ENCODE data around the gene SH2D1A. TPM values are rescaled to one million over a fixed set of nuclear protein-coding genes. Genes with fewer than 3 reads are reported as not detected.

The SH2D1A gene
- total RNA-seq, 6 experiments from 2014 or later: not detected

- H3K36me3 Mint-ChIP-seq (ENCODE audit: low read depth): no peaks in the 10 kb centered on the region
- no peaks in the 10 kb centered on the region for H3K9me3 Mint-ChIP-seq
- DNase-seq: no peak
- H3K27me3 Mint-ChIP-seq (ENCODE audit: insufficient read depth): no peaks in the 10 kb centered on the region
- peaks cover 6% of the 10 kb centered on the region; the same call in 1 of the 2 replicates for H3K4me1 Mint-ChIP-seq (ENCODE audit: low read depth)
- no peak overlapping the region for H3K4me3 Mint-ChIP-seq
- no peak overlapping the region for H3K27ac Mint-ChIP-seq
- no peak for TF ChIP-seq CTCF (IDR thresholded peaks at IDR 0.05)
Observed at GRCh38 chrX:124378643-124379042, 32.3 kb downstream of the SH2D1A start.

- Mint-ChIP-seq H3K27ac (no peak overlapping the region), H3K4me3 (no peak overlapping the region)
- DNase-seq: no peak
Observed at GRCh38 chrX:124383354-124383753, 37.0 kb downstream of the SH2D1A start.

GRCh38 chrX:124386401-124386800 lies 40.0 kb downstream of the SH2D1A start:
- DNase-seq: no peak
- TF ChIP-seq CTCF (IDR thresholded peaks at IDR 0.05): no peak
- Mint-ChIP-seq H3K36me3 (ENCODE audit: low read depth) (no peaks in the 10 kb centered on the region), H3K4me1 (ENCODE audit: low read depth) (peaks cover 8% of the 10 kb centered on the region; the same call in 1 of the 2 replicates), H3K27me3 (ENCODE audit: insufficient read depth) (0 out of 2 replicates have a peak, but pooled peaks cover 2% of the 10 kb centered on the region), H3K9me3 (no peaks in the 10 kb centered on the region), H3K4me3 (no peak overlapping the region), H3K27ac (no peak overlapping the region)

More at GRCh38 chrX:124383354-124383753, 37.0 kb downstream of the SH2D1A start:
- Mint-ChIP-seq H3K36me3 (ENCODE audit: low read depth) (no peaks in the 10 kb centered on the region), H3K27me3 (ENCODE audit: insufficient read depth) (0 out of 2 replicates have a peak, but pooled peaks cover 2% of the 10 kb centered on the region), H3K4me1 (ENCODE audit: low read depth) (peaks cover 8% of the 10 kb centered on the region; the same call in 1 of the 2 replicates), H3K9me3 (no peaks in the 10 kb centered on the region)
- TF ChIP-seq CTCF (IDR thresholded peaks at IDR 0.05): no peak

GRCh38 chrX:124388562-124388961 lies 42.2 kb downstream of the SH2D1A start:
- H3K9me3 Mint-ChIP-seq: no peaks in the 10 kb centered on the region
- peaks cover 3% of the 10 kb centered on the region; the same call in 1 of the 2 replicates for H3K4me1 Mint-ChIP-seq (ENCODE audit: low read depth)
- TF ChIP-seq CTCF (IDR thresholded peaks at IDR 0.05): peak; percentile 84
- no peak overlapping the region for H3K27ac Mint-ChIP-seq
- H3K4me3 Mint-ChIP-seq: no peak overlapping the region
- H3K27me3 Mint-ChIP-seq (ENCODE audit: insufficient read depth): 0 out of 2 replicates have a peak, but pooled peaks cover 2% of the 10 kb centered on the region
- DNase-seq: peak; percentile 2
- H3K36me3 Mint-ChIP-seq (ENCODE audit: low read depth): no peaks in the 10 kb centered on the region

- no peak for TF ChIP-seq CTCF (IDR thresholded peaks at IDR 0.05)
- no peak overlapping the region for H3K4me3 Mint-ChIP-seq
- no peaks in the 10 kb centered on the region for H3K27me3 Mint-ChIP-seq (ENCODE audit: insufficient read depth)
- H3K4me1 Mint-ChIP-seq (ENCODE audit: low read depth): no peaks in the 10 kb centered on the region
- no peak for DNase-seq
- no peaks in the 10 kb centered on the region for H3K9me3 Mint-ChIP-seq
- H3K36me3 Mint-ChIP-seq (ENCODE audit: low read depth): no peaks in the 10 kb centered on the region
- H3K27ac Mint-ChIP-seq: no peak overlapping the region
Observed at GRCh38 chrX:124392794-124393193, 46.4 kb downstream of the SH2D1A start.

GRCh38 chrX:124393238-124393637 lies 46.9 kb downstream of the SH2D1A start:
- H3K9me3 Mint-ChIP-seq: no peaks in the 10 kb centered on the region
- no peak for TF ChIP-seq CTCF (IDR thresholded peaks at IDR 0.05)

More at GRCh38 chrX:124393238-124393637, 46.9 kb downstream of the SH2D1A start:
- no peak overlapping the region for H3K27ac Mint-ChIP-seq
- H3K36me3 Mint-ChIP-seq (ENCODE audit: low read depth): no peaks in the 10 kb centered on the region
- no peaks in the 10 kb centered on the region for H3K4me1 Mint-ChIP-seq (ENCODE audit: low read depth)
- H3K27me3 Mint-ChIP-seq (ENCODE audit: insufficient read depth): no peaks in the 10 kb centered on the region
- no peak for DNase-seq
- no peak overlapping the region for H3K4me3 Mint-ChIP-seq
